MM.1S (cell line): ENCODE data around the gene ZNF287.

Experiments
- DNase-seq: peaks from one replicate; pipeline ENCODE4 v3.0.0-alpha.2; 2015
- H2AFZ ChIP-seq: fragments of 300-600 bp; sonication (generic); 2 replicates; pipeline ENCODE4 v1.6.0; 2016; ENCODE audit warnings: antibody characterized with exemption, low read length
- H3F3A ChIP-seq: fragments of 300-600 bp; sonication (generic); 2 replicates; pipeline ENCODE4 v1.6.1; 2016; ENCODE audit warnings: mild to moderate bottlenecking, antibody characterized with exemption, low read length, moderate library complexity, mixed read lengths; ENCODE audit not compliant: insufficient read depth
- H3K27ac ChIP-seq: fragments of 300-600 bp; sonication (generic); 2 replicates; pipeline ENCODE4 v1.5.1; 2016; ENCODE audit warnings: mild to moderate bottlenecking, low read length
- H3K27me3 ChIP-seq: fragments of 300-600 bp; sonication (generic); replicated peaks from 2 replicates; pipeline ENCODE4 v1.6.0; 2016; ENCODE audit warnings: low read length; ENCODE audit not compliant: insufficient read depth
- H3K36me3 ChIP-seq: fragments of 300-600 bp; sonication (generic); replicated peaks from 2 replicates; pipeline ENCODE4 v1.6.1; 2016; ENCODE audit warnings: mild to moderate bottlenecking, low read length, mixed read lengths; ENCODE audit not compliant: insufficient read depth
- H3K4me1 ChIP-seq: fragments of 300-600 bp; sonication (generic); 2 replicates; pipeline ENCODE4 v1.6.1; 2016; ENCODE audit warnings: low read length, mixed read lengths
- H3K4me2 ChIP-seq: fragments of 300-600 bp; sonication (generic); 2 replicates; pipeline ENCODE4 v1.6.0; 2016; ENCODE audit warnings: low read depth, low read length
- H3K4me3 ChIP-seq: fragments of 300-600 bp; sonication (generic); 2 replicates; pipeline ENCODE4 v1.5.1; 2016; ENCODE audit warnings: low read length, mixed read lengths
- H3K79me2 ChIP-seq: fragments of 300-600 bp; sonication (generic); 2 replicates; pipeline ENCODE4 v1.6.1; 2016; ENCODE audit warnings: mixed run types, low read length, mixed read lengths
- H3K9ac ChIP-seq: fragments of 300-600 bp; sonication (generic); 2 replicates; pipeline ENCODE4 v1.6.1; 2016; ENCODE audit warnings: low read length, mixed read lengths
- H3K9me2 ChIP-seq: fragments of 300-600 bp; sonication (generic); replicated peaks from 2 replicates; pipeline ENCODE4 v1.6.1; 2016; ENCODE audit warnings: mild to moderate bottlenecking, low read length, mixed read lengths; ENCODE audit not compliant: insufficient read depth
- H3K9me3 ChIP-seq: fragments of 300-600 bp; sonication (generic); replicated peaks from 2 replicates; pipeline ENCODE4 v1.6.1; 2016; ENCODE audit warnings: mild to moderate bottlenecking, low read length, mixed read lengths; ENCODE audit not compliant: insufficient read depth
- H4K20me1 ChIP-seq: fragments of 300-600 bp; sonication (generic); 2 replicates; pipeline ENCODE4 v1.6.1; 2016; ENCODE audit warnings: mild to moderate bottlenecking, low read length, moderate library complexity, mixed read lengths; ENCODE audit not compliant: insufficient read depth
- EZH2 ChIP-seq: fragments of 300-600 bp; sonication (generic); optimal IDR thresholded peaks from 2 replicates; pipeline ENCODE3; 2017; ENCODE audit warnings: low read depth, mild to moderate bottlenecking, antibody characterized with exemption, low read length, mixed read lengths
- EZH2phosphoT487 ChIP-seq: fragments of 300-600 bp; sonication (generic); IDR thresholded peaks from 2 replicates; pipeline ENCODE4 v1.6.1; 2018; ENCODE audit warnings: antibody characterized with exemption, low read length
- TF ChIP-seq, protein P1 (sequence below): fragments of 300-600 bp; sonication (generic); IDR thresholded peaks from 2 replicates; pipeline ENCODE4 v1.5.1; 2016; ENCODE audit warnings: antibody characterized with exemption, low read length, mixed read lengths

Gene ZNF287

DNA sequence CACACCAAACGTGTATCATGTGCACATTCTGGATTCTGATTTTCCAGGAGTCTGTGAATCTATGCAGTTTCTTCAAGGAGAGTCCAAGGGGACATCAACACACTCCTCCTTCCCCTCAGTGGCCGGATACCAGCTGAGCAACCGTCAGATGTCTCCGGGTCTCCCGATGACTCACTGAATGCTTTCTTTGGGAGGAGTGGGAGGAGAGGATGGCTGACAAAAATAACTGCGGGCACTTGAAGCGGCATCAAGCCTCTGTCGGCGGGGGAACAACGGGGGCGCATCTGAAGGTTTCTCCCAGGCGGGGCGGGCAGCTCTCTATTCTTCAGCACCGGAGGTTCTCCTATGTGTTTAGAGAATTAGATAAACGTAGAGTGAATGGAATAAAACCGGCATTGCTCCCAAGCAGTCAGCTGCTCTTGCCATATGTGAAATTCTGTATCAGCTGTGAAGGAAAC is 52.4 kb downstream of the ZNF287 start:
- no peaks in the 10 kb centered on the region for H4K20me1 ChIP-seq
- no peaks in the 10 kb centered on the region for H3K9me2 ChIP-seq
- peaks cover 3% of the 10 kb centered on the region; the same call in 1 of the 2 replicates for H3K4me1 ChIP-seq
- H2AFZ ChIP-seq, result no peak overlapping the region
- H3K27me3 ChIP-seq, result no peaks in the 10 kb centered on the region
- TF ChIP-seq, protein P1, sequence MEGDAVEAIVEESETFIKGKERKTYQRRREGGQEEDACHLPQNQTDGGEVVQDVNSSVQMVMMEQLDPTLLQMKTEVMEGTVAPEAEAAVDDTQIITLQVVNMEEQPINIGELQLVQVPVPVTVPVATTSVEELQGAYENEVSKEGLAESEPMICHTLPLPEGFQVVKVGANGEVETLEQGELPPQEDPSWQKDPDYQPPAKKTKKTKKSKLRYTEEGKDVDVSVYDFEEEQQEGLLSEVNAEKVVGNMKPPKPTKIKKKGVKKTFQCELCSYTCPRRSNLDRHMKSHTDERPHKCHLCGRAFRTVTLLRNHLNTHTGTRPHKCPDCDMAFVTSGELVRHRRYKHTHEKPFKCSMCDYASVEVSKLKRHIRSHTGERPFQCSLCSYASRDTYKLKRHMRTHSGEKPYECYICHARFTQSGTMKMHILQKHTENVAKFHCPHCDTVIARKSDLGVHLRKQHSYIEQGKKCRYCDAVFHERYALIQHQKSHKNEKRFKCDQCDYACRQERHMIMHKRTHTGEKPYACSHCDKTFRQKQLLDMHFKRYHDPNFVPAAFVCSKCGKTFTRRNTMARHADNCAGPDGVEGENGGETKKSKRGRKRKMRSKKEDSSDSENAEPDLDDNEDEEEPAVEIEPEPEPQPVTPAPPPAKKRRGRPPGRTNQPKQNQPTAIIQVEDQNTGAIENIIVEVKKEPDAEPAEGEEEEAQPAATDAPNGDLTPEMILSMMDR, result no peak
- TF ChIP-seq EZH2phosphoT487 (no peak), EZH2 (no peak)
- no peak overlapping the region for H3K9ac ChIP-seq
- no peak overlapping the region for H3K4me2 ChIP-seq
- H3K4me3 ChIP-seq, result no peak overlapping the region
- H3K9me3 ChIP-seq, result no peaks in the 10 kb centered on the region
- H3K36me3 ChIP-seq, result no peaks in the 10 kb centered on the region
- H3K79me2 ChIP-seq, result no peaks in the 10 kb centered on the region
- DNase-seq, result no peak
- H3F3A ChIP-seq, result no peaks in the 10 kb centered on the region
- no peak overlapping the region for H3K27ac ChIP-seq

DNA sequence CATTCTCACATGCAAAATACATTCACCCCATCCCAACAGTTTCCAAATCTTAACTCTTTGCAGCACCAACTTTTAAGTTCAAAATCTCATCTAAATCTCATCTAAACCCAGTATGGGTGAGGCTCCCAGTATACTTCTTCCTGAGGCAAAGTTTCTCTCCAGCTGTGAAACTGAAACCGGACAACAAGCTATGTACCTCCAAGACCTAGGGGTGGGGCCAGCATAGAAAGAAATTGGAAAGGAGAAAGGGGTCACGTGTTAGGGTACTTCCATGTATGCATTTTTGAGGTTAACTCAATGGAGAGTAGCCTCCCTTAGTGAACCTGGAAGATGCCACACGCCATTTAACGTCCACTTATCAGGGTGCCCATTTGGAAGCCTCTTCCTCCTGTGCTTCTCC is 53.1 kb downstream of the ZNF287 start:
- peak; percentile 34 for DNase-seq
- Histone ChIP-seq H3F3A (no peaks in the 10 kb centered on the region), H3K9ac (no peak overlapping the region), H3K4me2 (peak overlapping the region; percentile 21), H3K79me2 (no peaks in the 10 kb centered on the region), H3K27me3 (no peaks in the 10 kb centered on the region), H3K36me3 (no peaks in the 10 kb centered on the region), H3K4me3 (no peak overlapping the region), H3K9me2 (no peaks in the 10 kb centered on the region), H4K20me1 (no peaks in the 10 kb centered on the region), H3K9me3 (no peaks in the 10 kb centered on the region), H2AFZ (no peak overlapping the region), H3K4me1 (peaks cover 3% of the 10 kb centered on the region; the same call in 1 of the 2 replicates), H3K27ac (no peak overlapping the region)
- TF ChIP-seq EZH2, result no peak
- TF ChIP-seq, protein P1, result no peak
- no peak for TF ChIP-seq EZH2phosphoT487

DNA sequence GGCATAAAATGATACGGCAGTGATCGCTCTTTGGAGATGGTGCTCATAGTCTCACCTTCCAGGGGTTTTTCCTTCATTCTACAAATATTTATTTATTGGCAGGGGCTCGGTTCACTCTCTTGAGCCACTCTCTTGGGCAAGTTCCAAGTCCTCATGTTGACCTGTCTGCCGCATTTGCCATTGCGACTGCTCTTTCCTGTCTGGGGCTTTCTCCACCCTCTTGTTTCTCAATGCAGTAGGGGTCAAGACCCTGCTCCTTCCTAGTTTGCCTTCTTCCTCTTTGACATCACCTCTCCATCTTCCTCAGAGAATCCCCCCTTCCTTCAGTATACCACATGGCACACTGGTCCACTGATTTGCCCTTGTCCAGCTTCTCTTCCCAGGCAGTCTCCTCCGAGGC is 55.1 kb downstream of the ZNF287 start:
- Histone ChIP-seq H3K27ac (no peak overlapping the region), H3K4me2 (no peak overlapping the region), H3K9ac (no peak overlapping the region), H3K79me2 (no peaks in the 10 kb centered on the region), H3K9me3 (no peaks in the 10 kb centered on the region), H4K20me1 (no peaks in the 10 kb centered on the region), H2AFZ (no peak overlapping the region), H3K4me1 (peaks cover 3% of the 10 kb centered on the region; the same call in 1 of the 2 replicates), H3K36me3 (no peaks in the 10 kb centered on the region), H3K9me2 (no peaks in the 10 kb centered on the region), H3K27me3 (no peaks in the 10 kb centered on the region), H3K4me3 (no peak overlapping the region), H3F3A (no peaks in the 10 kb centered on the region)
- TF ChIP-seq EZH2, result no peak
- DNase-seq, result no peak

DNA sequence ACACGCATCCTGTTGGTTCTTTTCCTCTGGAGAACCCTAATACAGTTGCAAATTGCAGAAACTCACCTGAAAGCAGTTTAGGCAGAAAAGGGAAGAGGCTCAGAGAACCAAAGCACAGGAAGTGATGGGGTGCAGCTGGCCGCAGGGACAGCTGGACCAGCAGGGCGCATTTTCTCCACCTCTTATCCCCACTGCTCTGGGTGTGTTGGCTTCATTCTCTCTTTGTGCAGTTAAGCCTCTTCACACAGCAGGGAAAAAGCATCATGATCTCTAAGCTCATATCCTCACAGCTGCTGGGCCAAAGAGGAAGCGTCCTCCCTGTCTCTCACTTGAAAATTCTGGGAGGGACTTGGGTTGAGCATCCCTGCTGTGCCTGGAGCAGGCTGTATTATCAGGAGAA is 57.0 kb downstream of the ZNF287 start:
- Histone ChIP-seq H3F3A (no peaks in the 10 kb centered on the region), H3K4me2 (no peak overlapping the region), H3K27me3 (no peaks in the 10 kb centered on the region), H3K4me3 (no peak overlapping the region), H2AFZ (no peak overlapping the region), H3K36me3 (no peaks in the 10 kb centered on the region), H3K4me1 (peaks cover 3% of the 10 kb centered on the region; the same call in 1 of the 2 replicates), H3K9me3 (no peaks in the 10 kb centered on the region), H3K9ac (no peak overlapping the region), H3K9me2 (no peaks in the 10 kb centered on the region), H3K27ac (no peak overlapping the region), H4K20me1 (no peaks in the 10 kb centered on the region), H3K79me2 (no peaks in the 10 kb centered on the region)
- no peak for DNase-seq
- TF ChIP-seq, protein P1, result no peak
- TF ChIP-seq EZH2 (no peak), EZH2phosphoT487 (no peak)
